CD4-positive, CD25-positive, alpha-beta regulatory T cell (primary cell): Measurements from ENCODE around the gene ERGIC1. TPM values are rescaled to one million over a fixed set of nuclear protein-coding genes. Genes with fewer than 3 reads are reported as not detected.

Experiments used
- ATAC-seq, 2 donors: fragments of 150-1000 bp; cut with Tn5 transposase; one replicate each; pipeline ENCODE4 v1.10.0; 2021; ENCODE audit warnings: low read depth in 2 of 2, moderate number of reproducible peaks in 2 of 2, moderate library complexity in 1 of 2
- DNase-seq, 3 donors: peaks; one replicate each; pipeline versions ENCODE4 v3.0.0 to v3.0.0-alpha.2; 2012 to 2022; ENCODE audit warnings: mixed read lengths in 1 of 3
- H3K27ac ChIP-seq: one replicate; pipeline ENCODE4 v1.7.0; 2013; ENCODE audit warnings: mild to moderate bottlenecking, low read length; ENCODE audit not compliant: insufficient read depth, poor library complexity, severe bottlenecking
- H3K27me3 ChIP-seq: one replicate; pipeline ENCODE4 v1.7.0; 2013; ENCODE audit warnings: low read length; ENCODE audit not compliant: control insufficient read depth, insufficient read depth
- H3K36me3 ChIP-seq: one replicate; pipeline ENCODE4 v1.7.0; 2013; ENCODE audit warnings: mild to moderate bottlenecking, low read length, moderate library complexity; ENCODE audit not compliant: control insufficient read depth, insufficient read depth
- H3K4me1 ChIP-seq: 2 replicates; pipeline ENCODE4 v1.7.0; 2013; ENCODE audit warnings: mild to moderate bottlenecking, low read length; ENCODE audit not compliant: insufficient read depth, control insufficient read depth, poor library complexity, severe bottlenecking
- H3K4me3 ChIP-seq: one replicate; pipeline ENCODE4 v1.7.0; 2013; ENCODE audit warnings: low read depth, mild to moderate bottlenecking, low read length, moderate library complexity
- H3K9me3 ChIP-seq, 2 experiments: 1 replicate in 1 of 2; 2 replicates in 1 of 2; pipeline ENCODE4 v1.7.0; 2013; ENCODE audit warnings: low read length in 2 of 2, mild to moderate bottlenecking in 1 of 2, moderate library complexity in 1 of 2; ENCODE audit not compliant: control insufficient read depth in 2 of 2
- H3K27ac Mint-ChIP-seq, 3 donors: one replicate each; pipeline ENCODE4 v1.8.0; 2020 to 2022; ENCODE audit warnings: mild to moderate bottlenecking in 3 of 3, mixed read lengths in 3 of 3, moderate library complexity in 2 of 3
- H3K27me3 Mint-ChIP-seq: one replicate; pipeline ENCODE4 v1.8.0; 2022; ENCODE audit warnings: mild to moderate bottlenecking, mixed read lengths
- H3K36me3 Mint-ChIP-seq: one replicate; pipeline ENCODE4 v1.8.0; 2020; ENCODE audit warnings: mixed read lengths
- H3K4me1 Mint-ChIP-seq, 4 donors: one replicate each; pipeline ENCODE4 v1.8.0; 2020 to 2022; ENCODE audit warnings: mixed read lengths in 4 of 4, mild to moderate bottlenecking in 1 of 4
- H3K4me3 Mint-ChIP-seq, 4 donors: one replicate each; pipeline ENCODE4 v1.8.0; 2020 to 2022; ENCODE audit warnings: mild to moderate bottlenecking in 4 of 4, mixed read lengths in 4 of 4, moderate library complexity in 3 of 4
- H3K9me3 Mint-ChIP-seq, 7 donors: one replicate each; pipeline ENCODE4 v1.8.0; 2020 to 2022; ENCODE audit warnings: mixed read lengths in 7 of 7, mild to moderate bottlenecking in 3 of 7, moderate library complexity in 2 of 7
- polyA plus RNA-seq, 4 donors: library from polyadenylated mRNA; unstranded; fragments of 300-500 nt; fragmentation: Illumina TruSeq; gene quantifications; one replicate each; pipeline ENCODE4 v1.2.3, GENCODE V29; 2021
- total RNA-seq: library from RNA; stranded (reverse); gene quantifications from one replicate; pipeline ENCODE4 v1.2.3, GENCODE V29; 2022

Gene ERGIC1
- total and polyA plus RNA-seq, 5 donors from 2014 or later, result 15.7 to 58.4 (median 19.9) TPM

- no peaks in the 10 kb centered on the region for H3K36me3 Mint-ChIP-seq
- no peak overlapping the region for H3K27ac ChIP-seq
- no peaks in the 10 kb centered on the region for H3K27me3 Mint-ChIP-seq
- ATAC-seq (no peak), DNase-seq (no peak)
- H3K4me3 Mint-ChIP-seq, result no peak overlapping the region
- no peaks in the 10 kb centered on the region for H3K9me3 ChIP-seq
- H3K27me3 ChIP-seq, result no peaks in the 10 kb centered on the region
- H3K36me3 ChIP-seq, result peaks cover 2% of the 10 kb centered on the region
- H3K4me3 ChIP-seq, result no peak overlapping the region
- H3K4me1 ChIP-seq, result no peaks in the 10 kb centered on the region
- no peaks in the 10 kb centered on the region for H3K9me3 Mint-ChIP-seq
- no peak overlapping the region for H3K27ac Mint-ChIP-seq
- peaks cover 0 to 35% (median 19%) of the 10 kb centered on the region in 4 donors for H3K4me1 Mint-ChIP-seq
These were observed 36.8 kb downstream of the ERGIC1 start for GRCh38 chr5:172870715-172871461.

GRCh38 chr5:172871536-172871935 lies 37.5 kb downstream of the ERGIC1 start:
- Histone ChIP-seq H3K4me1 (no peaks in the 10 kb centered on the region), H3K27me3 (no peaks in the 10 kb centered on the region), H3K36me3 (peaks cover 2% of the 10 kb centered on the region), H3K4me3 (no peak overlapping the region), H3K27ac (no peak overlapping the region), H3K9me3 (no peaks in the 10 kb centered on the region)
- DNase-seq, result no peak
- Mint-ChIP-seq H3K9me3 (no peaks in the 10 kb centered on the region), H3K36me3 (no peaks in the 10 kb centered on the region), H3K27me3 (no peaks in the 10 kb centered on the region), H3K27ac (no peak overlapping the region), H3K4me1 (peaks cover 0 to 36% (median 18%) of the 10 kb centered on the region in 4 donors), H3K4me3 (no peak overlapping the region)
- ATAC-seq, result no peak

- H3K27me3 ChIP-seq, result no peaks in the 10 kb centered on the region
- DNase-seq (no peak), ATAC-seq (no peak)
- H3K9me3 ChIP-seq, result no peaks in the 10 kb centered on the region
- H3K36me3 ChIP-seq, result peaks cover 2% of the 10 kb centered on the region
- Mint-ChIP-seq H3K36me3 (no peaks in the 10 kb centered on the region), H3K4me3 (no peak overlapping the region), H3K27ac (peak overlapping the region in 1 of 3 donors; percentile 60), H3K9me3 (no peaks in the 10 kb centered on the region), H3K27me3 (no peaks in the 10 kb centered on the region), H3K4me1 (peaks cover 0 to 36% (median 17%) of the 10 kb centered on the region in 4 donors)
- no peak overlapping the region for H3K4me3 ChIP-seq
- H3K27ac ChIP-seq, result no peak overlapping the region
- H3K4me1 ChIP-seq, result no peaks in the 10 kb centered on the region
These were observed 37.9 kb downstream of the ERGIC1 start for GRCh38 chr5:172871982-172872381.

DNA sequence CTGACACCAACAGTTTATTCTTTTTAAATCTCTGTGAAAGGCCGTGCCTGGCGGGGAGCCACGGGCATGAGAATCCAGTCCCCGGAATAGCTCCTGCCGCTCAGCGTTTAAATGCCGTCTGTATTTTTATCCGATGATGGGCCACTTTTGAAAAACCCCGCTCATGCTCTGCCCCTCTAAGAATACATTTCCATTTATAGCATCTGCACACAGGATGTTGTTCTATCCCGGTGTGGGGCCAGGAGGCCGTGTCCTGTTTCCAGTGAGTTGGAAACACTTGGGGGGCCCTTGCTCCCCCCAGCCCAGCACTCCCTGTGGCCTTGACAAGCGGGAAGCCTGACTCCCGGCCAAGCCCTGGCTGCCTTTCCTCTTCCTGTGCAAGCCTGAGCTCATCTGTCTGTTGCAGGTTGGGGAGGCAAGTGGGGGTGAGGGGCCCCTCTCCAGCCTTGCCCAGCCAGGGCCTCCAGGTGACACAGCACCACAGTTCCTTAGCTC lies 39.0 kb downstream of the ERGIC1 start:
- H3K9me3 Mint-ChIP-seq, result no peaks in the 10 kb centered on the region
- H3K27ac Mint-ChIP-seq, result no peak overlapping the region
- ATAC-seq (no peak), DNase-seq (no peak)
- no peaks in the 10 kb centered on the region for H3K27me3 Mint-ChIP-seq
- no peaks in the 10 kb centered on the region for H3K36me3 Mint-ChIP-seq
- H3K27me3 ChIP-seq, result no peaks in the 10 kb centered on the region
- no peaks in the 10 kb centered on the region for H3K4me1 ChIP-seq
- H3K9me3 ChIP-seq, result no peaks in the 10 kb centered on the region
- H3K4me3 Mint-ChIP-seq, result no peak overlapping the region
- H3K4me1 Mint-ChIP-seq, result peaks cover 0 to 31% (median 19%) of the 10 kb centered on the region in 4 donors
- no peak overlapping the region for H3K27ac ChIP-seq
- H3K4me3 ChIP-seq, result no peak overlapping the region
- H3K36me3 ChIP-seq, result peaks cover 2% of the 10 kb centered on the region

DNA sequence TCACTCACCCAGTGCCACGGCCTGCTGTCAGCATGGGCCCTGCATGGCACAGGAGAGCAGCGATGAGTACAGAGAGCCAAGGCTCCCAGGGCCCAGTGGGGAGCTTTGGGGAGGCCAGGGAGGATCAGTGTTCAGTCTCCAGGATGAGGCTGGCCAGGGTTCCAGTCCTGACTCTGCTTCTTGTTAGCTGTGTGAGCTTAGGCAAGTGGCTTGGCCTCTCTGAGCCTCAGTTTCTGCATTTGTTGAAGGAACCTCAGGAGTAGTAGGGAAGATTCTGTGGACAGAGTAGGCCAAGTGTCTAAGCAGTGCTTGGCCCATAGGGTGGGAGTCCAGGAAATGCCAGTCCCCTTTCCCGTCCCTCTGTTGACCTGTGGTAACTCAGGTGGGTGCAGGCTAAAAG lies 39.5 kb downstream of the ERGIC1 start:
- ATAC-seq (no peak), DNase-seq (no peak)
- Histone ChIP-seq H3K9me3 (no peaks in the 10 kb centered on the region), H3K4me1 (no peaks in the 10 kb centered on the region), H3K36me3 (peaks cover 2% of the 10 kb centered on the region), H3K27ac (no peak overlapping the region), H3K27me3 (no peaks in the 10 kb centered on the region), H3K4me3 (no peak overlapping the region)
- Mint-ChIP-seq H3K27me3 (no peaks in the 10 kb centered on the region), H3K27ac (peak overlapping the region in 1 of 3 donors; percentile 11), H3K4me3 (no peak overlapping the region), H3K4me1 (peaks cover 0 to 26% (median 14%) of the 10 kb centered on the region in 4 donors), H3K9me3 (no peaks in the 10 kb centered on the region), H3K36me3 (no peaks in the 10 kb centered on the region)

GRCh38 chr5:172874647-172875504 lies 40.8 kb downstream of the ERGIC1 start:
- no peak for DNase-seq
- H3K36me3 Mint-ChIP-seq, result no peaks in the 10 kb centered on the region
- no peaks in the 10 kb centered on the region for H3K27me3 ChIP-seq
- H3K4me1 Mint-ChIP-seq, result peaks cover 0 to 20% (median 9%) of the 10 kb centered on the region in 4 donors
- peak overlapping the region; percentile 48 to 59 (median 54) for H3K27ac Mint-ChIP-seq
- H3K9me3 Mint-ChIP-seq, result no peaks in the 10 kb centered on the region
- H3K4me3 ChIP-seq, result no peak overlapping the region
- H3K4me1 ChIP-seq, result no peaks in the 10 kb centered on the region
- H3K4me3 Mint-ChIP-seq, result no peak overlapping the region
- H3K9me3 ChIP-seq, result no peaks in the 10 kb centered on the region
- H3K27me3 Mint-ChIP-seq, result no peaks in the 10 kb centered on the region
- H3K36me3 ChIP-seq, result peaks cover 2% of the 10 kb centered on the region
- no peak overlapping the region for H3K27ac ChIP-seq
- no peak for ATAC-seq

DNA sequence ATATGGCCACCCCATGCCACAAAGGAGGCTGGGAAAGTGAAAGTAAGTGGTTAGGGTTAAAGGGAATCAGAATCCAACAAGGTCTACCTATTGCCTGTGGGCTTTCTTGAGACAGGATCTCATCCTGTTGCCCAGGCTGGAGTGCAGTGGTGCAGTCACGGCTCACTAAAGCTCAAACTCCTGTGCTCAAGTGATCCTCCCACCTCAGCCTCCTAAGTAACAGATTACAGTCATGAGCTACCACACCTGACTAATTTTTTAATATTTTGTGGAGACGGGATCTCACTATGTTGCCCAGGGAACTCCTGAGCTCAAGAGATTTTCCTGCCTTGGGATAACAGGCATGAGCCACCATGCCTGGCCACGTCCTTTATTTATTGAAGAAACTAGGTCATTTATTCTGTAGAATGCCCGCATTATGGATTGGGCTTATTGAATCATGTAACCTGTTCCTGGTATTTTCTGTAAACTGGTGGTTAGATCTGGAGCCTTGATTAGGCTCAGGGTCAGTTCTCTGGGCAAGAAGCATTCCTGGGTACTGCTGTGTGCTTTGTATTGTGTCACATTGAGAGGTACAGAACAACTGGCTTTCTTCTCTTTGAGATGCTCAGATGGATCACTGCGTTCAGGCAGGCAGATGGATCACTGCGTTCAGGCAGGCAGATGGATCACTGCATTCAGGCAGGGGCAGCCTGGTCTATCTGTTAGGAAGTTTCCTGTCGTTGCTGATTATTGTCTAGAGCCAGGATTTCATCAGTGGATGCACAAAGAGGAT lies 41.6 kb downstream of the ERGIC1 start:
- DNase-seq, result no peak
- H3K27me3 Mint-ChIP-seq, result no peaks in the 10 kb centered on the region
- H3K4me3 Mint-ChIP-seq, result no peak overlapping the region
- peaks cover 0 to 20% (median 9%) of the 10 kb centered on the region in 4 donors for H3K4me1 Mint-ChIP-seq
- ATAC-seq, result no peak
- H3K27ac Mint-ChIP-seq, result peak overlapping the region; percentile 48 to 80 (median 54)
- Histone ChIP-seq H3K27ac (no peak overlapping the region), H3K4me3 (no peak overlapping the region), H3K36me3 (peaks cover 2% of the 10 kb centered on the region), H3K27me3 (no peaks in the 10 kb centered on the region), H3K9me3 (no peaks in the 10 kb centered on the region), H3K4me1 (no peaks in the 10 kb centered on the region)
- H3K9me3 Mint-ChIP-seq, result no peaks in the 10 kb centered on the region
- H3K36me3 Mint-ChIP-seq, result no peaks in the 10 kb centered on the region
